Measurements from ENCODE around the gene ATP2C2. TPM values are rescaled to one million over a fixed set of nuclear protein-coding genes. Genes with fewer than 3 reads are reported as not detected.

Gene ATP2C2
- total and polyA plus RNA-seq, 11 donors: 0.17 TPM; not detected in 10

DNA sequence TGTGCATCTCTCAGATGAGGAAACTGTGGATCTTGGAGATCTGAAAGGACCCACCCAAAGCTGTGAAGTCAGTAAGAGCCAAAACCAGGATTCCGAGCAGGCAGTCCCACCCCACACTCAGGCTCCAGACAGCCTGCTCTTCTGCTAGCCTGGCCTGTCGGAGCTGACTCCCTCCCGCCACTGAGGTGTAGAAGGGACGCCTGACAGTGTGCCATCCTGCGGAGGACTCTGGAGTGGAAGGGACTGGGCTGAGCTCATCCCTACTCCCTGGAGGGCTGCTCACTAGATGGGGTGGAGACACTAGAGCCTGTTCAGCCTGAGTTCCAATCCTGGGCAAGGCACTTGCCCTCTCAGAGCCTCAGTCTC lies 37.7 kb upstream of the ATP2C2 start:
- DNase-seq (no peak), ATAC-seq (no peak)
- WGBS, 4 donors: 87 to 90% (median 88%) methylated on average over 3 to 5 of the region's 5 CpGs; no CpG with 5 or more reads in 1 of the 4 donors
- Histone ChIP-seq H3K4me1 (no peaks in the 10 kb centered on the region), H3K27ac (no peak overlapping the region), H3K9me3 (peaks cover 0 to 11% (median 0%) of the 10 kb centered on the region in 12 donors), H3K27me3 (no peaks in the 10 kb centered on the region), H3K36me3 (no peaks in the 10 kb centered on the region), H3K4me3 (no peak overlapping the region)
- TF ChIP-seq POLR2A (IDR thresholded peaks at IDR 0.05): no peak
- TF ChIP-seq, protein P1, sequence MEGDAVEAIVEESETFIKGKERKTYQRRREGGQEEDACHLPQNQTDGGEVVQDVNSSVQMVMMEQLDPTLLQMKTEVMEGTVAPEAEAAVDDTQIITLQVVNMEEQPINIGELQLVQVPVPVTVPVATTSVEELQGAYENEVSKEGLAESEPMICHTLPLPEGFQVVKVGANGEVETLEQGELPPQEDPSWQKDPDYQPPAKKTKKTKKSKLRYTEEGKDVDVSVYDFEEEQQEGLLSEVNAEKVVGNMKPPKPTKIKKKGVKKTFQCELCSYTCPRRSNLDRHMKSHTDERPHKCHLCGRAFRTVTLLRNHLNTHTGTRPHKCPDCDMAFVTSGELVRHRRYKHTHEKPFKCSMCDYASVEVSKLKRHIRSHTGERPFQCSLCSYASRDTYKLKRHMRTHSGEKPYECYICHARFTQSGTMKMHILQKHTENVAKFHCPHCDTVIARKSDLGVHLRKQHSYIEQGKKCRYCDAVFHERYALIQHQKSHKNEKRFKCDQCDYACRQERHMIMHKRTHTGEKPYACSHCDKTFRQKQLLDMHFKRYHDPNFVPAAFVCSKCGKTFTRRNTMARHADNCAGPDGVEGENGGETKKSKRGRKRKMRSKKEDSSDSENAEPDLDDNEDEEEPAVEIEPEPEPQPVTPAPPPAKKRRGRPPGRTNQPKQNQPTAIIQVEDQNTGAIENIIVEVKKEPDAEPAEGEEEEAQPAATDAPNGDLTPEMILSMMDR (IDR thresholded peaks at IDR 0.05): no peak
- intact Hi-C loops (cut with DNase I): loop anchor here in 1 of 10 donors (5.0 kb wide), 1 partner anchor 92 kb away; no protein-coding TSS in a partner anchor

DNA sequence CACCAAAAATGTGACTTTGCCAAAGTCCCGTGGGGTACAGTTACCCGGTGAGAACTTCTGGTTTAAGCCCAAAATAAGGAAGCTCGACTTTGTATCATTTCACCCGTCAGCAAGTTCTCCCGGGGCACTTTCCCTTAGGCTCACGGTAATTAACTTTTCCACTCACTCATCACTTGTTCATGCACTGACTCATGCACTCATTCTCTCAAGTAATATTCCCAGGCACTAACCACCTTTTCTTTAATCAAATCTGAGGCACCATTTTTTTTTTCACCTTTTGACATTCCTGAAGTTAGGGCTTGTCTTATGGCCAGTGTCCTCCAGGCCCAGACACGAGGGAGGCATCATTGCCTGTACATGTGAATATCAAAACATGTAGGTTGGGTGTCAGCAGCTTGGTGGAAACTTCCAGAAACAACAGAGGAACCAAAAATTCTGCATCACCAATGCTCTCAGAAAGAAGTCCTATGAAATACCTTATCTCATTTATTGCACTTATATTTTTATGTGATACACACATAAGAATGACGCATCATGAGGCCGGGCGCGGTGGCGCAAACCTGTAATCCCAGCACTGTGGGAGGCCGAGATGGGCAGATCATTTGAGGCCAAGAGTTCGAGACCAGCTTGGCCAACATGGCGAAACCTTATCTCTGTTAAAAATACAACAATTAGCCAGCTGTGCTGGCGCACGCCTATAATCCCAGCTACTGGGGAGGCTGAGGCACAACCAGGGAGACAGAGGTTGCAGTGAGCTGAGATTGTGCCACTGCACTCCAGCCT lies 36.1 kb upstream of the ATP2C2 start:
- H3K9me3 ChIP-seq: peaks cover 0 to 26% (median 7%) of the 10 kb centered on the region in 12 donors
- H3K27ac ChIP-seq: no peak overlapping the region
- no peaks in the 10 kb centered on the region for H3K4me1 ChIP-seq
- DNase-seq: no peak
- TF ChIP-seq, protein P1 (IDR thresholded peaks at IDR 0.05): no peak
- TF ChIP-seq POLR2A (IDR thresholded peaks at IDR 0.05): no peak
- H3K4me3 ChIP-seq: no peak overlapping the region
- intact Hi-C loops (cut with DNase I): loop anchor here in 1 of 10 donors (5.0 kb wide), 1 partner anchor 90 kb away; no protein-coding TSS in a partner anchor
- no peaks in the 10 kb centered on the region for H3K36me3 ChIP-seq
- 78 to 88% (median 84%) methylated on average over 17 of the region's 17 CpGs for WGBS, 4 donors
- no peaks in the 10 kb centered on the region for H3K27me3 ChIP-seq
- no peak for ATAC-seq

DNA sequence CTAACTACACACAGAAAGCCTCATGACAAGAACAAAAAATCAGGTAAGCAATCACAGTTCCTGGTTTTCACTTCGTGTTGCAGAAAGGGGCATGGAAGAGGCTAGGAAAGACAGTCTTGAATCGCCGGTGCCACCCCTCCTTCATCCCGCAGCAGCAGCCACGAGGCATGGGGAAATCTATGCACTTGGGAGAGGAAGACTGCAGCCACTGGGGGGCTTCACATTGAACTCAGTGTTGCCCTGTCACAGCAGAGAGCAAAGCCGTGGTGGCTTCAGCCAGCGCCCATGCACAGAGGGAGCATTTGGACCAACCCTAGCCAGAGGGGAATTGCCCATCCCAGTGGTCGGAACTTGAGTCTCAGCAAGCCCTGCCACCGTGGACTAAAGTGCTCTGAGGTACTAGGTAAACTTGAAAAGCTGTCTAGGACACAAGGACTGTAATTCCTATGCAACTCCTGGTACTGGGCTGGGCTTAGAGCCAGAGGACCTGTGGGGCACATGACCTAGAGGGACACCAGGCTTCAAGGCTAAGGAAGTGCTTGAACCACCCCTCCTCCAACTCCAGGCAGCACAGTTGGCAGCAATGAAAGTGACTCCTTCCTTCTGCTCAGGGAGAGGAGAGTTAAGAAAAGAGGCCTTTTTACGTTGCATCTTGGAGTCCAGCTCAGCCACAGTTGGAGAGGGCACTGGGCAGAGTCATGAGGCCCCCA lies 35.2 kb upstream of the ATP2C2 start:
- ATAC-seq (peak in 2 of 4 donors; percentile 30 to 57), DNase-seq (no peak)
- Histone ChIP-seq H3K27ac (no peak overlapping the region), H3K27me3 (no peaks in the 10 kb centered on the region), H3K4me3 (no peak overlapping the region), H3K9me3 (peaks cover 0 to 34% (median 9%) of the 10 kb centered on the region in 12 donors), H3K36me3 (no peaks in the 10 kb centered on the region), H3K4me1 (no peaks in the 10 kb centered on the region)
- intact Hi-C loops (cut with DNase I): loop anchor here in 1 of 10 donors (5.0 kb wide), 1 partner anchor 89 kb away; no protein-coding TSS in a partner anchor
- 57 to 74% (median 69%) methylated on average over 9 to 10 of the region's 10 CpGs for WGBS, 4 donors
- no peak for TF ChIP-seq POLR2A (IDR thresholded peaks at IDR 0.05)
- TF ChIP-seq, protein P1 (IDR thresholded peaks at IDR 0.05): no peak

DNA sequence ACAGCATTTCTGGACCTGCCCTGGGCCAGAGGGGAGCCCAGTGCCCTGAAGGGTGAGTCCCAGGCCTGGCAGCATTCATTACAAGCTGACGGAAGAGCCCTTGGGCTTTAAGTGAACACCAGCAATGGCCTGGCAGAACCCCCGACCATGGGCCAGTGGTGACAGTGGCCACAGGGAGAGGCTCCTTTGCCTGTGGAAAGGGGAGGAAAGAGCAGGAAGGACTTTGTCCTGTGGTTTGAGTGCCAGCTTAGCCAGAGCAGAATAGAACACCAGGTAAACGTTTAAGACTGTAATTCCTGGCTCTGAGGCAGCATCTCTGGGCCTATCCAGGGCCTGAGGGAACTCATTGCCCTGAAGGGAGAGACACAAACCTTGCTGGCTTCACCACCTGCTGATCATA lies 34.3 kb upstream of the ATP2C2 start:
- Histone ChIP-seq H3K27ac (no peak overlapping the region), H3K4me1 (no peaks in the 10 kb centered on the region), H3K9me3 (peaks cover 0 to 34% (median 9%) of the 10 kb centered on the region in 12 donors), H3K27me3 (no peaks in the 10 kb centered on the region), H3K4me3 (no peak overlapping the region), H3K36me3 (no peaks in the 10 kb centered on the region)
- intact Hi-C loops (cut with DNase I): loop anchor here in 1 of 10 donors (5.0 kb wide), 1 partner anchor 88 kb away; no protein-coding TSS in a partner anchor
- no peak for DNase-seq
- TF ChIP-seq, protein P1 (IDR thresholded peaks at IDR 0.05): no peak
- TF ChIP-seq POLR2A (IDR thresholded peaks at IDR 0.05): no peak
- ATAC-seq: no peak
- 92 to 97% (median 93%) methylated on average over 3 of the region's 3 CpGs for WGBS, 4 donors

All from heart left ventricle (tissue), 16 donors.